ENCODE data around the gene ZBTB5.
"Not testable (repeated sequence)": the region's sequence is repeated elsewhere in the genome, so short reads cannot be mapped to it uniquely, and the experiment has no call there.

The ZBTB5 gene

DNA sequence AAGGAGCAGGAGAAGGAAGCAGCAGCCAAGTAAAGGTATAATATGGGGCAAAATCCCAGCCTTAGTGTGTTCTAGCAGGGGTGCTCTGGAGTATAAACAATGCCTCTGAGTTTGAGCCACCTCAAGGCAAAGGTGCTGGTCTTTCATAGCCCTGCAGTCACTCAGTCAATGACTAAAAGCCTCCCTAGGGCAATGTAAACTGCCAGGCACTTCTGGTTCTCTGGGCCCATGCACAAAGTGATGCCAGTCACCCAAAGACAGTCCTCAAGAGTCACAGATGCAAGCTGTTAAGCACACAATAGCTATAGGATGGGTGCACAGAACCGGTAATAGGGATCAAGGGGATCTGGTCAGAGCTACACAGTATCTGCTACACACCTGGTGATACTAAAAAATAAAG is 12.6 kb downstream of the ZBTB5 start:
- no peak for DNase-seq (ENCODE audit: low read depth, low spot score)

DNA sequence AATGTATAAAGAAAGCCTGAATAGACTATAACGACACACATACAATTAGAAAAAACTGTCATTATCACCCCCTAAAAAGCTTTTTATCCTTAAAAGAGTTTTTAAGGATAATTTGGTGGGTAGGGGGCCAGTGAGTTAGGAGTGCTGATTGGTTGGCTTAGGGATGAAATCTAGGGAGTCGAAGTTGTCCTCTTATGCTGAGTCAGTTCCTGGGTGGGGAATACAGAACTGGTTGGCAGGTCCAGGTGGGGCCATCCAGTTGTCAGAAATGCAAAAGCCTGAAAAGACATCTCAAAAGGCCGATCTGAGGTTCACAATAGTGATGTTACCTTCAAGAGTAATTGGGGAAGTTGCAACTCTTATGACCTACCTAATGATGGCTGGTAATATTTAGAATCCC is 13.6 kb downstream of the ZBTB5 start:
- DNase-seq (ENCODE audit: low read depth, low spot score), result no peak

DNA sequence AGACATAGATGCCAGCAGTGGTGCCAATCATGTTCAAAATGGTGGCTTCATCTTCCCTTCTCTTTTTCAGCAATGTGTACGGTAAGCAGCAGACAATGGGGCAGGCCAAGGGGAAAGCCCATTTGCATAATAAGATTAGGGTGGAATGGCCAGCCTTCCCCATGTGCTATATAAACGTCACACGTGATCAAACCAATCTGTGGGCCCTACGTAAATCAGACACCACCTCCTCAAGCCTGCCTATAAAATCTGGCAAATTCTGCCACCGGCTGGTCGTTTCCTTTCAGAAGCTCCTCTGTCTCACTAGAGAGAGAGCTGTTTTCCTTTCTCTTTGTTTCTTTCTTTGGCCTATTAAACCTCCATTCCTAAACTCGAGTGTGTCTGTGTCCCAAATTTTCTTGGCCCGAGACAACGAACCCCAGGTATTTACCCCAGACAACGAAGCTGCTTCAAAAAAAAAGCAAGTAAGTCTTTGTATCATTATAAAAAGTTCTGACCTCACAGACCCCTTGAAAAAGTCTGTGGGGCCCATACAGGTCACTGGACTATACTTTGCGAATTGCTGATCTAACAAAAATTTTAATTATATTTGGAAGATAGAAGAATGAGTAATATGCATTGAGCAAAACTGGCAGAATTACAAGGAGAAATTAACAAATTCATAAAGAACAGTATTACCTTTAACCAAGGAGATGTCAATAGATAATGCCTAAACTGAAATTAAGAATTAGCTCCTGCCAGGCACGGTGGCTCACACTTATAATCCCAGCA is 15.2 kb downstream of the ZBTB5 start:
- DNase-seq (ENCODE audit: low read depth, low spot score), result peak; percentile 69

DNA sequence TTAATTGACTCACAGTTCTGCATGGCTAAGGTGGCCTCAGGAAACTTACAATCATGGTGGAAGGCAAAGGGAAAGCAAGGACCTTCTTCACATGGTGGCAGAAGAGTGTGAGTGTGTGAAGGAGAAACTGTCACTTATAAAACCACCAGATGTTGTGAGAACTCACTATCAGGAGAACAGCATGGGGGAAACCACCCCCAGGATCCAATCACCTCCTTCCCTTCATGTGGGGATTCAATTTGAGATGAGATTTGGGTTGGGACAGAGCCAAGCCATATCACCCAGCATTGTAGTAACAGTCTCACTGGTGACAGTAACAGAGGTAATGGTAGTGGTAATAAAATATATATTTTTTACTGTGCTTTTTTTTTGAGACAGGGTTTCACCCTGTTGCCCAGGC is 18.1 kb downstream of the ZBTB5 start:
- no peak for DNase-seq (ENCODE audit: low read depth, low spot score)

DNA sequence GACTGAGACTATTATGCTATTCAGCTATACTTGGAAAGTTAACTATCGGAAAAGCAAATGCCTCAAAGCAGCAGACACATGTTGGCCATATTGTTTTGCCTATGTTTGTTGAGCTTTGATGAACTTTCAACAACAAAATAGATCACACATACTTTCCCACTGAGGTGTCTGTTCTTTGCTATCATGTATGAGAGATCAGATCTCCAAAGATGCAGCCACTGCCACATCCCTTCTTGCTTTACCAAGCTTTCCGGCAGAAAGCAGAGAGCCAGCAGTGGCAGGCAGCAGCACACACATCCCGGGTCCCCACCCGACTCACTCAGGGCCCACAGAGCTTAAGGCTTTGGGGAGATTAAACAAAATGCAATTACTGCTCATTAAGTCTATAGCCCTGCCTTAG is 18.8 kb downstream of the ZBTB5 start:
- DNase-seq (ENCODE audit: low read depth, low spot score), result no peak

DNA sequence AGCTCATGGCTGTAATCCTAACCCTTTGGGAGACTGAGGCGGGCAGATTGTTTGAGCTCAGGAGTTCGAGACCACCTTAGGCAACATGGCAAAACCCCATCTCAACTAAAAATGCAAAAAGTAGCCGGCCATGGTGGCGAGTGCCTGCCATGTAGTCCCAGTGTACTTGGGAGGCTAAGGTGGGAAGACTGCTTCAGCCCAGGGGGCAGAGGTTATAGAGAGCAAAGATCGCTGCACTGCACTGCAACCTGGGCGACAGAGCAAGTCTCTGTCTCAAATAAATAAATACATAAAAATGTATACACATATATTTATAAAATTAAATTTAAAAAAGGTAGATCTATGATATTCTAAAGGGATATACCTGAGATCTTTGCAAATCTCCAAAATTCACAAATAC is 19.4 kb downstream of the ZBTB5 start:
- no peak for DNase-seq (ENCODE audit: low read depth, low spot score)

DNA sequence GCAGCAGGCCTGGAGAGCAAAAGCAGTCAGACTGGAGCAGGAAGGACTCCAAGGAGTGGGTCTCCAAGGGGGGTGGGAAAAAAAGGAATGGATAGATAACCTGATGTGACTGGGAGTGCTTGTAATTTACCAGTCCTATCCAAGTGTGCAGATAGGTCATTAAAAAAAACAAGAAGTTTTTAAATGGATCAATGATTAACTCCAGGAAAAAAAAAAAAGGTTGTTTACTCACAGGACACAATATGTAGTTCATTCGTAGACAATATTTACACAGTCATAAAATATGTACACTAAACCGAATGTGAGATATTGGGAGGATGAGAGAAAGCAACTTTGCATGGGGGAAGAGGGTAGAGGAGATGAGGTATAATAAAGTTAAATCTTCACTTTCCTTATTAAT is 20.4 kb downstream of the ZBTB5 start:
- no peak for DNase-seq (ENCODE audit: low read depth, low spot score)

DNA sequence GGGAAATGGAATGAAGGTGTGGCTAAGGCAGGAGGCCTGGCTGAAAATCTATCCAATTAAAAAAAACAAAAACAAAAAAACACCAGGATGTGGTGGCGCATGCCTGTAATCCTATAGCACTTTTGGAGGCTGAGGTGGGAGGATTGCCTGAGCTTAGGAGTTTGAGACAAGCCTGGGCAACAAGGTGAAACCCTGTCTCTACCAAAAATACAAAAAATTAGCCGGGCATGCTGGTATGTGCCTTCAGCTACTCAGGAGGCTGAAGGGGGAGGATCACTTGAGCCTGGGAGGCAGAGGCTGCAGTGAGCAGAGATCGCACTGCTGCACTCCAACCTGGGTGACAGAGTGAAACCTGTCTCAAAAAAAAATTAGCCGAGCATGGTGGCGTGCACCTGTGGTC is 21.7 kb downstream of the ZBTB5 start:
- DNase-seq (ENCODE audit: low read depth, low spot score), result no peak

DNA sequence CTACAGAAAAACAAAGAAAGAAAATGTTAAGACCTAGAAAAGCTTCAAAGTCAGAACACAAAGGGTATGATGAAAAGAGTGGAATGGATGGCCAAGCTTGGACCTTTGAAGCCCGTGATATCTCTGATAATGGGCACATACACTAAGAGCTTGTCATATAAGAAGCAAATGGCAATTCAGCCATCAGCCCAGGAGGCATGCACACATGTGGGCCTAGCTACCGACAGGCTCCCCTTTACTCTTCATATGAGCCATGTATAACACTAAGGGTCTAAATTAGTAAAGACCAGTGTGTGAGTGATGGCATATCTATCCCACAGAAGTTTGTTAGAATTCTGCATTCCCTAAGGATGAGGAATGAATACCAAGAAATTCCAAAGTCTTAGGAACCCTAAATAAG is 22.7 kb downstream of the ZBTB5 start:
- DNase-seq (ENCODE audit: low read depth, low spot score), result no peak

DNA sequence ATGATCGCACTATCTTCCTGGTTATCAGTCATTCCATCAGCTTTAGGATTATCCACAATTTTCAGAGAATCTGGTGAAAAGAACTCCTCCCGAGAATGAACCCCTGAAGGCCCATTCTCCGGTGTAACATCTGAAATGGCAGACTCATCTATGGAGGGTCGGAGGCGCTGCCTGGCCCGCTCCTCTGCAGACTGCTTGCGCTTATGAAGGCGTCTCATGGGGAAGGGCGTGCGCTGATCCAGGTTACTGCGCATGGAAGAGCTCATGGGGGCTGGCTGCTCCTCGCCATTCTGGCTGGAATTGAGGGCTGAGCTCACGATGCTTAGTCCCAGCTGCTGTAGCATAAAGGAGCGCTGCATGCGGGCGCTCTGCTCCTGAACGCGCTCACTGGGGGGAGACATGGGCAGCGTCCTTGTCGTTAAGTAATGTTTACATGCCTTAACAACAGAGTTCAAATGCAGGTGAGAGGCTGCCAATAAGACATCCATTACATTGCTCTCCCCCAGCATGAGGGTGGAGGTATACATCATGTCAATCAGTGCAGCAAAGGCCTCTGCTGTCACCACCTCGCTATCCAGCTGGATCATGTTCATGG is 23.4 kb downstream of the ZBTB5 start:
- no peak for DNase-seq (ENCODE audit: low read depth, low spot score)

DNA sequence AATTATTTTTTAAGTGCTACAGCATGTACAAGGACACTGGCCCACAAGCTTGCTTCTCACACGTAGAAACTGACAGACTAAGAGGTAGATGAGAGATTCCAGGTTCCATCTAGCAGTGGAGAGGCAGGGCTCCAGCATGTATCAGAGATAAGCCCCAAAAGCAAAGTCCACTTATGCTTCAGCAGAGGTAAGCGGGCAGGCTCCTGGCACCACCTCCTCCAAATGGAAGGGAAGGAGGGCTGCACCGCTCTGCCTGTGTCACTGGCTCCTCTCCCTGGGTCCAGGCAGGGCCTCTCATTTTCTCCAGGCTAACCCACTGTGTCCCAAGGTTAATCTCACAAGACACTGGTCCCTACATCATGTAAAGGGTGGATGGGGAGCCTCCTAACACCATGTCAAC is 26.9 kb downstream of the ZBTB5 start:
- no peak for DNase-seq (ENCODE audit: low read depth, low spot score)

DNA sequence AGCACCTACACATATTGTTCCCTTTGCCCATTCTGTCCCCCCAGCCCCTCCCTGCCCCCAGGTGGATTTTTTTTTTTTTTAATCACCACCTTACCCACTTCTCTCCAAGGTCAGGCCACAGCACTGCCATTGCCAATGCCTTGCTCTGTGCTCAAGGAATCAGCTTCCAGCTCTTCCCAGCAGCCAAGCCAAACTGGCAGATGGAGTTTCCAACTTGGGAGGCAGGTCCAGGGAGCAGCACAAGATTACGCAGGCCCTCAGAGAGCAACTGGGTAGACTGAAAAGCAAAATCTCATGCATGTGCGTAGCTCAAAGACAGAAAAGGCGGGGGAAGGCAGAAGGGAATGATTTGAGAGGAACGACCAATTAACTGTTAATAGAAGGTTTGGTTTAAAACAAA is 27.6 kb downstream of the ZBTB5 start:
- DNase-seq (ENCODE audit: low read depth, low spot score), result no peak

DNA sequence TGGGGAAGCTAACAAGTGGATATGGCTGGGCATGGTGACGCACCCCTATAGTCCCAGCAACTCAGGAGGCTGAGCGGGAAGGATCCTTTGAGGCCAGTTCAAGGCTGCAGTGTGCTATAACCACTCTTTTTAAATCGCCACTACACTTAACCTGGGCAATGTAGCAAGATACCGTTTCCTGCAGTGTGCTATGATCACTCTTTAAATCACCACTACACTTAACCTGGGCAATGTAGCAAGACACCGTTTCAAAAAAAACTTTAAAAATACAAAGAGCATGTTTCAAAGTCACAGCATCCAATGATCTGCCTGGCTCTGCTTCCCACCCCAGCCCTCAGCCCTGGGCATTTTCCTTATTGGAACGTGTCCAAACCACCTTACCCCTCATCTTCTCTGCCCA is 28.2 kb downstream of the ZBTB5 start:
- DNase-seq (ENCODE audit: low read depth, low spot score), result no peak

DNA sequence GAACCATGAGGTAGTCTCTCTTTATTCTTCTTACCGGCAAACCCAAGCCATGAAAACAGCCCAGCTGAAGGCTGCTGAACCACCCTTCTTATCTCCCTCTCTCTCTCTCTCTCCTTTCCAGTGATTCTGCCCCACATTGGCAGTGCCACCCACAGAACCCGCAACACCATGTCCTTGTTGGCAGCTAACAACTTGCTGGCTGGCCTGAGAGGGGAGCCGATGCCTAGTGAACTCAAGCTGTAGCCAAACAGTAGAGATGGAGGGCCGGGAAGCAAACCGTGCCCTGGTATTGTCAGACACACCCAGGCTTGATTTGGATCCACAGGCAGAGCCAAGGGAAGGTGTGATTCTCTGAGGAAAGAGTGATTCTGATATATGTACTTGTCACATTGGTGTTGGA is 28.7 kb downstream of the ZBTB5 start:
- no peak for DNase-seq (ENCODE audit: low read depth, low spot score)

DNA sequence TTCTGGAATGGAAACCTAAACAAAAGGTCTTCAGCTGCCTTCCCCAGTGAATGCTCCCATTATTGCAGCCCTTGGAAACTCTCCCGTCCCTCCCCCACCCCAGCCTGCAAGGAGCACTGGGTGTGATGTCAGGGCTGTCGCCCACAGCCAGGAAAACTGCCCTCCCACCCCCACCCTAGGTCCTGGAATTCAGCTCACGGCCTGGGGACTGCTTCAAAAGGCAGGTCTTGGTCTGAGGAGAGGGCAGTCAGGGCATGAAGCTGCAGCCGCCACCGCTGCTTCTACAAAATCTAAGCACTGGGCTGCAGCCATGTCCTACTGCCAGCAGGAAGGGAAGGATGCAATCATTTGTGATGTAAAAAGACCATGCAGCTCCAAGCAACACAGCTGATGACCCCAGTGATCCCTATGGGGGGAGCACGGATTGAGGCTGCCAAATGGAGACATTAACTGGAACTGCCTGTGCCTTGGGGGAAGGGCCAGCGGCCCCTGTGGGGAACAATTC is 31.3 kb downstream of the ZBTB5 start:
- DNase-seq (ENCODE audit: low read depth, low spot score), result peak; percentile 52

DNA sequence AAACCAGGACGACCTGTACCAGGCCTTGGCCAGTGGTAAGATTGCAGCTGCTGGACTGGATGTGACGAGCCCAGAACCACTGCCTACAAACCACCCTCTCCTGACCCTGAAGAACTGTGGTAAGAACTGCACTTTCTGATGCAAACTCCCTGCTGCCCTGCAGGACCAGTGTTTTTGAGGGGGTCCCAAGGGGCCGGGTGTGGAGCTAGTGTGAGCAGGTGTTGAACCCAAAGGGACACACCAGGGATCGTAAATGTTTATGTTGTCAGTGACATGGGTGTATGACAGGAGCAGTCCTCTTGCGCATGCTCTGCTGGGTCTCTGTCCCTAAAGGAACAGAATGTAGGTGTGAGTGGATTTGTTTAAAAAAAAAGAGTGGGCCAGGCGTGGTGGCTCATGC is 33.2 kb downstream of the ZBTB5 start:
- DNase-seq (ENCODE audit: low read depth, low spot score), result no peak

DNA sequence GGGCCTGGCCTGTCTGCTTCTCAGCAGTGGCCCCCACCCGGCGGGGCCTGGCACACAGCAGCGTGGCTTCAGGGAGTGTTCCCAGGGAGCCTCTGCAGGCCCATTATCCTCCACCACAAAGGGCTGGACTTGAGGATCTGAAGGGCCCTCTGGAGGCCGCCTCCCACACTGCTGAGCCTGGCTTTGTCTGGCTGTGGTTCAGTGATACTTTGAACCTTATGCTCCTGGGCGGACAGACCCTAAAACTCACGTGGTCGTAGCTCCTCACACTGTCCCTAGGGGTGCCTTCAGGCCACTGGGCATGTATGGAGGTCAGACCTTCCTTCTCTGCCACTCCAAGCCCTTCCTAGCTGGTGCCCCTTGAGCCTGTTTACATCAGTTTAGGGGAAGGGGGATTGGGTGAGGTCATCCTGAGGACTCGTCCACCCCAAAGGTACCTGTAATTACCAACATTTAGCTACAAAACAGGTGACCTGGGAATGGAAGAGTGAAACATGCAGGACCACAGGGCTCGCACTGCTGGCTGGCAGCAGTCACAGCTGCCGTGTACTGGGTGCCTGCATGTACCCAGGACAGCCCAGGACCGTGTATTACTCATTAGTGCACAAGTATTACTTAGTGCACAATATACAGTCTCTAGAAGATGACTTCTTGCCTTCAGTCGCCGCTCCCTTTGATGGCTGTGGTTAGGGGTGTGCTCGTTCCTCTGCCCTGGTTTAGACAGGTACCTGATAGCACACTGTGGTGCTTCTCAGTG is 34.2 kb downstream of the ZBTB5 start:
- DNase-seq (ENCODE audit: low read depth, low spot score), result peak; percentile 59

DNA sequence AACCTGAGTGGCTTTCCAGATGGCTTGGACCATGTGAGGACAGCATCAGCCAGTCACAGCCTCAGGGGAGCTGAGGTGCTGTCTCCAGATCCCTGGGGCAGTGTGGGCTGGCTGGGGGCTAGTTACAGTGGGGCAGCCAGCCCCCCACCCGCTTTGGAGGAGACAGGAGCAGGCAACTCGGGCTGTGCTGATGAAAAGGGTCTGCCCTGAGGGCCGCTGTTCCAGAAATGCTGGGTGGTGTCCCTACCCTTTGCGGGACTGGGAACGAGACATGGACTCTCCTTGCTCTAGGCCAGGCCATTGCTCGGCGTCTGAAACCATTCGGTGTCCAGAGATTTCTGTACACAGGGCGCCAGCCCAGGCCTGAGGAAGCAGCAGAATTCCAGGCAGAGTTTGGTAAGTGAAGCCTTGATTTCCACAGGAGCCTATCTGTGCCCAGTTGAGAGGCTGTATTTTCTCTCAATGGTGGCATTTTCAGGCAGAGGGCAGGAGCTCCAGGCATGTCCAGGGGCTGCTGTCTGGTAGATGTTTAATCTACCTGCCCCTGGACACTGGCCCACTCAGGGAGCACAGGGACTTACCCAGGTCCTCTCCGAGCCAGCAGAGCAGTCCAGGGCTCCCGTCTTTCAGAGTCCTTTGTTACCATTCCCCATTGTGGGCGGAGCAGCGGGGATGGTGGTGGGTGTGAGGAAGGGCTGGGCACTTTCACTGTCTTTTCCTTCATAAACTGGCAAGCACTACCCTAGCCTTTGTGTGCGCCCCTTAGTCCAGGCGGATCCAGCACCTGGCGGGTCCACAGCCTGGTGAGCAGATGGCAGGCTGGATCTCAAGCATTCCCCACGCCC is 35.6 kb downstream of the ZBTB5 start:
- no peak for DNase-seq (ENCODE audit: low read depth, low spot score)

DNA sequence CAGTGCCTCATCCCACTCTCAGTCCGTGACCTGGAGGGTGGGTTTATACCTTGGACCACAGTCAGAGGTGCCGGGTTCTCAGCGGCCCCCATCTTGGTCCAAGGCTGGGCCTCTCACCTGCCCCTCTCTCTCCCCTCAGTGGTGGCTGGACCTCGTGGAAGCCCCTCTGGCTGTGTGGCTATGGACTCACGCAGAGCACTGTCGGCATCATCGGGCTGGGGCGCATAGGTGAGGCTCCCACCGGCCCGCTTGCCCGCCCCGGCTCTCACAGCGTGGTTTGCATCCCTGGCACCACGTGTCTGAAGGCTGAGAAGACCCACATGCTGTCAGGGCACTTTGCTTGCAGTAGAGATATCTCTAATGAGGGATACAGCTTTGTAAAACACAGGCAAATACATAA is 36.9 kb downstream of the ZBTB5 start:
- no peak for DNase-seq (ENCODE audit: low read depth, low spot score)

DNA sequence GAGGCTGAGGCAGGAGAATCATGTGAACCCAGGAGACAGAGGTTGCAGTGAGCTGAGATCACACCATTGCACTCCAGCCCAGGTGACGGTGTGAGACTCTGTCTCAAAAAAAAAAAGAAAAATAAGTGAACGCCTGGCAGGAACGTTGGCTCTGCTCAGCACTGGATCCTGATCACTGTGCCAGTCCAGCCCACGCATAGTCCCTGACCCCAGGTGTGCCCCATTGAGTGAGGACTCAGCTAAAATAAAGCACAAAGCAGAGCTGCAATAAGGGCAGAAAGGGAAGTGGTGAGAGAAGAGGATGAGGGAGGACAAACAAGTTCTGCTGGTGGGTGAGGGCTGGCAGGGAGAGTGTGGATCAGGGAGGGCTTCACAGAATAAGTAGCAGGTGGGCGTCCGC is 38.4 kb downstream of the ZBTB5 start:
- no peak for DNase-seq (ENCODE audit: low read depth, low spot score)

DNA sequence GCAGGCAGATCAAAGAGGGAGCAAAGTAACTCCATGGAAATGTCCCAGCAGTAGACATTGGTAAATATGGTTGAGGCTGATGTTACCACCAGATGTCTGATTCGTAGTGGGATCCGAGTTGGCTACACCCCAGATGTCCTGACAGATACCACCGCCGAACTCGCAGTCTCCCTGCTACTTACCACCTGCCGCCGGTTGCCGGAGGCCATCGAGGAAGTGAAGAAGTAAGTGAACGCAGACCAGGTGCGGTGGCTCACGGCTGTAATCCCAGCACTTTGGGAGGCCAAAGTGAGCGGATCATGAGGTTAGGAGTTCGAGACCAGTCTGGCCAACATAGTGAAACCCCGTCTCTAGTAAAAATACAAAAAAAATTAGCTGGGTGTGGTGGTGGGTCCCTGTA is 38.8 kb downstream of the ZBTB5 start:
- not testable (repeated sequence) for DNase-seq (ENCODE audit: low read depth, low spot score)

DNA sequence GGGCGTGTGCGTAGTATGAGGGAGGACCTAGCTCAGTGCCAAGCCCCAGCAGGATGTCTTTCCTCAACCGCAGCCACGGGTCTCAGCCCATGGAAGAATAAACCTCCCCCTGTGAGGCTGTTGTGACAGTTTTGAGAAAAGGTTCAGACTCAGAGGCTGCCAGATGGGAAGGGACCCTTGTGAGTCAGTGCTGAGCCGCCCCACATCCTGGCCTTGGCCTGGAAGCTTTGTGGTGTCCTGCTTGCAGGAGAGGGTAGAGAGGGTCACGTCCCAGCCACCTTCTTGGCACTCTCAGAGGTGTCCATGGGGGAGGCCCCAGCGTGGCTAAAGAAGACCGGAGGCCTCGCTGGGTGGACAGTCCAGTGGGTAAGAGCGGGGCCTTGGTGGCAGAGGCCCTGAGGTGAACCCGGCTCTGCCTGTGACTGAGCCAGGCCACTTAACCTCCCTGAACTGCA is 39.9 kb downstream of the ZBTB5 start:
- DNase-seq (ENCODE audit: low read depth, low spot score), result peak; percentile 81

Data from astrocyte of the hippocampus (primary cell).